Neural crest cell (in vitro differentiated cells): ENCODE results near the gene KCNA1. TPM values are rescaled to one million over a fixed set of nuclear protein-coding genes. Genes with fewer than 3 reads are reported as not detected.

Source experiments
- DNase-seq: peaks from one replicate; pipeline ENCODE4 v3.0.0; 2021; ENCODE audit warnings: low read depth, mixed read lengths, low spot score
- H3K27ac Mint-ChIP-seq: one replicate; pipeline ENCODE4 v1.8.0; 2021; ENCODE audit warnings: mild to moderate bottlenecking, mixed read lengths; ENCODE audit not compliant: unreplicated experiment
- H3K27me3 Mint-ChIP-seq: 2 replicates; pipeline ENCODE4 v1.8.0; 2021; ENCODE audit warnings: low read depth, mild to moderate bottlenecking, mixed read lengths
- H3K36me3 Mint-ChIP-seq: 2 replicates; pipeline ENCODE4 v1.8.0; 2021; ENCODE audit warnings: low read depth, mild to moderate bottlenecking, mixed read lengths
- H3K4me1 Mint-ChIP-seq: 2 replicates; pipeline ENCODE4 v1.8.0; 2021; ENCODE audit warnings: mixed read lengths
- H3K4me3 Mint-ChIP-seq: one replicate; pipeline ENCODE4 v1.8.0; 2021; ENCODE audit warnings: mild to moderate bottlenecking, mixed read lengths
- H3K9me3 Mint-ChIP-seq: 2 replicates; pipeline ENCODE4 v1.8.0; 2021; ENCODE audit warnings: mixed read lengths
- total RNA-seq: library from RNA; stranded (reverse); gene quantifications from 2 replicates; pipeline ENCODE4 v1.2.1, GENCODE V29; 2021
- TF ChIP-seq, protein P1 (sequence below): fragments of 200-600 bp; sonication (generic); conservative IDR thresholded peaks from 2 replicates; pipeline ENCODE4 v1.5.0; 2021; ENCODE audit warnings: antibody characterized with exemption, mild to moderate bottlenecking

Gene KCNA1
- total RNA-seq, 1 donor from 2014 or later, result 0.37 TPM

GRCh38 chr12:4881266-4882064, 28.2 kb upstream of the KCNA1 start:
- H3K27me3 Mint-ChIP-seq, result peaks cover 58% of the 10 kb centered on the region
- no peak overlapping the region for H3K27ac Mint-ChIP-seq
- TF ChIP-seq, protein P1, sequence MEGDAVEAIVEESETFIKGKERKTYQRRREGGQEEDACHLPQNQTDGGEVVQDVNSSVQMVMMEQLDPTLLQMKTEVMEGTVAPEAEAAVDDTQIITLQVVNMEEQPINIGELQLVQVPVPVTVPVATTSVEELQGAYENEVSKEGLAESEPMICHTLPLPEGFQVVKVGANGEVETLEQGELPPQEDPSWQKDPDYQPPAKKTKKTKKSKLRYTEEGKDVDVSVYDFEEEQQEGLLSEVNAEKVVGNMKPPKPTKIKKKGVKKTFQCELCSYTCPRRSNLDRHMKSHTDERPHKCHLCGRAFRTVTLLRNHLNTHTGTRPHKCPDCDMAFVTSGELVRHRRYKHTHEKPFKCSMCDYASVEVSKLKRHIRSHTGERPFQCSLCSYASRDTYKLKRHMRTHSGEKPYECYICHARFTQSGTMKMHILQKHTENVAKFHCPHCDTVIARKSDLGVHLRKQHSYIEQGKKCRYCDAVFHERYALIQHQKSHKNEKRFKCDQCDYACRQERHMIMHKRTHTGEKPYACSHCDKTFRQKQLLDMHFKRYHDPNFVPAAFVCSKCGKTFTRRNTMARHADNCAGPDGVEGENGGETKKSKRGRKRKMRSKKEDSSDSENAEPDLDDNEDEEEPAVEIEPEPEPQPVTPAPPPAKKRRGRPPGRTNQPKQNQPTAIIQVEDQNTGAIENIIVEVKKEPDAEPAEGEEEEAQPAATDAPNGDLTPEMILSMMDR, result no peak
- no peak for DNase-seq
- peaks cover 16% of the 10 kb centered on the region for H3K9me3 Mint-ChIP-seq
- no peak overlapping the region for H3K4me3 Mint-ChIP-seq
- H3K36me3 Mint-ChIP-seq, result peaks cover 5% of the 10 kb centered on the region
- H3K4me1 Mint-ChIP-seq, result no peaks in the 10 kb centered on the region

DNA sequence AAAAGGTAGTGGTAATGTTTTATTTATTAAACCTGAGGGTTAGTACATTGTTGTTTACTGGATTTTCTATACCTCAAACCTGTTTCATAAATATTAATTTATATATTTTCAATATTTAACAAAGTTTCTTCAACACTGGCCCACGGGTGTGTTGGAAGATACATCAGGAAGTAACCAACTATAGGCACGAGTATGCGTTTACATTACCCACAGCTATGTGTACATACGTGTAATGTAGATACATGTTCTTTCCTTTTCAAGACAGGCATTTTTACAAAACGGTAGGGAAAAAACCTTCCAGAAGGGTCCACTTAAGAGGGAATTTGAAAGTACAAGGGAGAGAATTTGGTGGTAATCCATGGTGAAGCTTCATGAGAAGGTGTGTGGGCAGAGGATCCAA, 17.8 kb upstream of the KCNA1 start:
- Mint-ChIP-seq H3K9me3 (no peaks in the 10 kb centered on the region), H3K4me3 (no peak overlapping the region), H3K27ac (no peak overlapping the region), H3K4me1 (no peaks in the 10 kb centered on the region), H3K27me3 (peaks cover 88% of the 10 kb centered on the region), H3K36me3 (no peaks in the 10 kb centered on the region)
- TF ChIP-seq, protein P1, result no peak
- no peak for DNase-seq

GRCh38 chr12:4892418-4892817, 17.3 kb upstream of the KCNA1 start:
- DNase-seq, result no peak
- TF ChIP-seq, protein P1, result no peak
- no peaks in the 10 kb centered on the region for H3K36me3 Mint-ChIP-seq
- H3K27me3 Mint-ChIP-seq, result peaks cover 88% of the 10 kb centered on the region
- no peak overlapping the region for H3K4me3 Mint-ChIP-seq
- no peak overlapping the region for H3K27ac Mint-ChIP-seq
- H3K4me1 Mint-ChIP-seq, result no peaks in the 10 kb centered on the region
- H3K9me3 Mint-ChIP-seq, result no peaks in the 10 kb centered on the region

DNA sequence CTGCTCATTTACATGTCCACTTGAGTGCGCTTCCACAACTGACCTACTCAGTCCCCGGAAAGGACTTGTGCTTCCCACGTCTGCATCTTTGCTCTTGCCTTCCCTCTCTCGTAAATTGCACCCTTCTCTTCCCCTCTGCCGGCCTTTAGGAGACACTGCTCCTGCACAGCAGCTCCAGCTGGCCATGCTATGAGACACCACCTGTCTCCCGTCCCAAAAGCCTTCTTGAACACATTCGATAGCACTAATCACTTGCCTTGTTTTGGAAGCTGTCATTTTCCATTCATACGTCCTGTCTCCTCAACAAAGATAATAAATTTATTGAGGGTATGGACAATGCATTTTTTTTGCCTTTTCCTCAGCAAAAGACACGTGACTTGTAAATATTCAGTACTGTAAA, 15.7 kb upstream of the KCNA1 start:
- Mint-ChIP-seq H3K27ac (no peak overlapping the region), H3K36me3 (no peaks in the 10 kb centered on the region), H3K9me3 (no peaks in the 10 kb centered on the region), H3K4me3 (no peak overlapping the region), H3K27me3 (peaks cover 79% of the 10 kb centered on the region), H3K4me1 (no peaks in the 10 kb centered on the region)
- TF ChIP-seq, protein P1, result no peak
- DNase-seq, result no peak

DNA sequence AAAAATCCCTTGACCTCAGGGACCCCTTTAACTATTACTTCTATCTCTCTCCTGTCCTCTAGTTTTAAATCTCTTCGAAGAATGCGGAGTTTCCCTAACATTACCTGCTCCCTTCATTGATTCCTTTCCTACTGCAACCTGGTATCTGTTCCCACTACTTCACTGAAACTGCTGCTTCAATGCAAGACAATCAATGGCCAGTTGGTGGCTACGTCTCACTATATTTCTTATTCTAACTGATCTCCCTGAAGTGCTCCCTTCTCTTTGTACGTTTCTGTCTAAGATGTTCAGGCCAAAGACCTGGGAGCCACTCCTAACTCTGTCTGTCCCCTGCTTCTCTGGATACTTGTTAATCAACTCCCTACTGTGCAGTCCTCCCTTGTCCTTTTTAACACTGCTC, 10.3 kb upstream of the KCNA1 start:
- H3K9me3 Mint-ChIP-seq, result no peaks in the 10 kb centered on the region
- no peaks in the 10 kb centered on the region for H3K4me1 Mint-ChIP-seq
- H3K4me3 Mint-ChIP-seq, result no peak overlapping the region
- no peak for DNase-seq
- no peaks in the 10 kb centered on the region for H3K36me3 Mint-ChIP-seq
- TF ChIP-seq, protein P1, result peak; percentile 26
- H3K27ac Mint-ChIP-seq, result no peak overlapping the region
- H3K27me3 Mint-ChIP-seq, result peaks cover 67% of the 10 kb centered on the region
